Choroid plexus epithelial cell (primary cell): Measurements from ENCODE around the gene CARM1.

ENCODE experiments used
- DNase-seq: peaks from one replicate; pipeline ENCODE4 v3.0.0-alpha.2; 2010; ENCODE audit warnings: low read depth
- H3K4me3 ChIP-seq: 2 replicates; pipeline ENCODE4 v1.5.1; 2011; ENCODE audit warnings: low read depth, mild to moderate bottlenecking, control low read depth, low read length, moderate library complexity
- CTCF ChIP-seq: conservative IDR thresholded peaks from 2 replicates; pipeline ENCODE4 v1.5.1; 2011; ENCODE audit warnings: low read depth, mild to moderate bottlenecking, control low read depth, inconsistent platforms, low read length, moderate library complexity

The CARM1 gene

GRCh38 chr19:10912619-10913018 lies 41.3 kb downstream of the CARM1 start:
- H3K4me3 ChIP-seq: no peak overlapping the region
- DNase-seq: no peak
- no peak for TF ChIP-seq CTCF

GRCh38 chr19:10913716-10914340 lies 42.5 kb downstream of the CARM1 start:
- no peak for TF ChIP-seq CTCF
- DNase-seq: no peak
- H3K4me3 ChIP-seq: no peak overlapping the region

- no peak overlapping the region for H3K4me3 ChIP-seq
- DNase-seq: peak; percentile 71
- TF ChIP-seq CTCF: peak; percentile 47
Measured at GRCh38 chr19:10915130-10916091, 44.1 kb downstream of the CARM1 start.

- DNase-seq: no peak
- no peak overlapping the region for H3K4me3 ChIP-seq
- TF ChIP-seq CTCF: no peak
Measured at GRCh38 chr19:10916602-10917001, 45.2 kb downstream of the CARM1 start.

- no peak overlapping the region for H3K4me3 ChIP-seq
- no peak for TF ChIP-seq CTCF
- DNase-seq: no peak
Measured at GRCh38 chr19:10918359-10918758, 47.0 kb downstream of the CARM1 start.

- no peak for DNase-seq
- H3K4me3 ChIP-seq: no peak overlapping the region
- TF ChIP-seq CTCF: no peak
Measured at GRCh38 chr19:10919352-10920287, 48.3 kb downstream of the CARM1 start.
